ENCODE measurements around the gene RNASEH2B.

RNASEH2B gene

GRCh38 chr13:50873467-50873866, 36.1 kb upstream of the RNASEH2B start:
- Histone ChIP-seq H3K27ac (no peak overlapping the region), H3K4me3 (no peak overlapping the region), H3K4me1 (no peaks in the 10 kb centered on the region), H3K36me3 (no peaks in the 10 kb centered on the region), H3K27me3 (no peaks in the 10 kb centered on the region), H3K9me3 (no peaks in the 10 kb centered on the region)
- intact Hi-C loops (cut with DNase I; ENCODE audit: low total_unique reads): no loop called here
- DNase-seq: no peak
- no peak for TF ChIP-seq CTCF (IDR thresholded peaks at IDR 0.05)

GRCh38 chr13:50873991-50874390, 35.6 kb upstream of the RNASEH2B start:
- Histone ChIP-seq H3K9me3 (no peaks in the 10 kb centered on the region), H3K36me3 (no peaks in the 10 kb centered on the region), H3K27me3 (peaks cover 0 to 3% of the 10 kb centered on the region in 2 donors), H3K4me1 (no peaks in the 10 kb centered on the region), H3K4me3 (no peak overlapping the region), H3K27ac (no peak overlapping the region)
- intact Hi-C loops (cut with DNase I; ENCODE audit: low total_unique reads): no loop called here
- no peak for DNase-seq
- TF ChIP-seq CTCF (IDR thresholded peaks at IDR 0.05): no peak

GRCh38 chr13:50882816-50883435, 26.7 kb upstream of the RNASEH2B start:
- no peak for TF ChIP-seq CTCF (IDR thresholded peaks at IDR 0.05)
- intact Hi-C loops (cut with DNase I; ENCODE audit: low total_unique reads): no loop called here
- H3K27ac ChIP-seq: no peak overlapping the region
- no peaks in the 10 kb centered on the region for H3K4me1 ChIP-seq
- H3K9me3 ChIP-seq: peaks cover 0 to 6% (median 0%) of the 10 kb centered on the region in 3 donors
- DNase-seq: no peak
- H3K27me3 ChIP-seq: peaks cover 0 to 3% of the 10 kb centered on the region in 2 donors
- no peaks in the 10 kb centered on the region for H3K36me3 ChIP-seq
- no peak overlapping the region for H3K4me3 ChIP-seq

- peaks cover 0 to 6% (median 0%) of the 10 kb centered on the region in 3 donors for H3K9me3 ChIP-seq
- TF ChIP-seq CTCF (IDR thresholded peaks at IDR 0.05): no peak
- intact Hi-C loops (cut with DNase I; ENCODE audit: low total_unique reads): no loop called here
- H3K4me3 ChIP-seq: no peak overlapping the region
- peaks cover 0 to 2% of the 10 kb centered on the region in 2 donors for H3K27me3 ChIP-seq
- no peak for DNase-seq
- no peaks in the 10 kb centered on the region for H3K36me3 ChIP-seq
- H3K27ac ChIP-seq: no peak overlapping the region
- no peaks in the 10 kb centered on the region for H3K4me1 ChIP-seq
Measured at GRCh38 chr13:50883728-50884127, 25.9 kb upstream of the RNASEH2B start.

- no peaks in the 10 kb centered on the region for H3K4me1 ChIP-seq
- no peaks in the 10 kb centered on the region for H3K27me3 ChIP-seq
- H3K9me3 ChIP-seq: peaks cover 0 to 6% (median 0%) of the 10 kb centered on the region in 3 donors
- H3K36me3 ChIP-seq: no peaks in the 10 kb centered on the region
- no peak for TF ChIP-seq CTCF (IDR thresholded peaks at IDR 0.05)
- no peak overlapping the region for H3K27ac ChIP-seq
- intact Hi-C loops (cut with DNase I; ENCODE audit: low total_unique reads): no loop called here
- no peak for DNase-seq
- no peak overlapping the region for H3K4me3 ChIP-seq
Measured at GRCh38 chr13:50884265-50884664, 25.3 kb upstream of the RNASEH2B start.

GRCh38 chr13:50887151-50887550, 22.4 kb upstream of the RNASEH2B start:
- no peak for DNase-seq
- Histone ChIP-seq H3K4me1 (no peaks in the 10 kb centered on the region), H3K27me3 (no peaks in the 10 kb centered on the region), H3K27ac (no peak overlapping the region), H3K9me3 (peaks cover 0 to under 1% (median 0%) of the 10 kb centered on the region in 3 donors), H3K36me3 (no peaks in the 10 kb centered on the region), H3K4me3 (no peak overlapping the region)
- intact Hi-C loops (cut with DNase I; ENCODE audit: low total_unique reads): no loop called here
- TF ChIP-seq CTCF (IDR thresholded peaks at IDR 0.05): no peak

Measured in tibial artery (tissue), 4 donors.